K562 (cell line): Measurements from ENCODE around the gene KRTAP29-1. TPM values are rescaled to one million over a fixed set of nuclear protein-coding genes. Genes with fewer than 3 reads are reported as not detected.

Experiments
- CHAMP1 ChIP-seq: fragments of 450-650 bp; IDR thresholded peaks from 2 replicates; pipeline ENCODE4 v1.6.1; 2016; ENCODE audit warnings: mild to moderate bottlenecking
- E2F6 ChIP-seq, 2 experiments: IDR thresholded peaks; 2 replicates each; pipeline ENCODE4 v1.6.1; 2011; ENCODE audit warnings: borderline replicate concordance in 1 of 2, control low read depth in 1 of 2, low read depth in 1 of 2, low read length in 1 of 2, mild to moderate bottlenecking in 1 of 2, mixed read lengths in 1 of 2, moderate library complexity in 1 of 2; ENCODE audit not compliant: insufficient read depth in 1 of 2, insufficient read length in 1 of 2, poor library complexity in 1 of 2, severe bottlenecking in 1 of 2; ENCODE audit errors: extremely low read depth in 1 of 2
- FOSL1 ChIP-seq: fragments of 200-800 bp; sonication (Bioruptor generic); conservative IDR thresholded peaks from 2 replicates; pipeline ENCODE4 v1.6.1; 2016; ENCODE audit warnings: missing genetic modification characterization, missing compliant biosample characterization
- NCOA1 ChIP-seq: fragments of 450-650 bp; IDR thresholded peaks from 2 replicates; pipeline ENCODE4 v1.6.1; 2016; ENCODE audit warnings: low read depth
- ZBTB2 ChIP-seq: fragments of 450-650 bp; IDR thresholded peaks from 2 replicates; pipeline ENCODE4 v1.6.1; 2016; ENCODE audit warnings: antibody characterized with exemption
- polyA plus RNA-seq, 8 experiments: library from polyadenylated mRNA; depleted of rRNA in 4 of 8; stranded (reverse) in 5 of 8; unstranded in 3 of 8; fragments of >200 nt; fragmentation: Nextera tagmentation in 2 of 8; fragmentation: Illumina TruSeq in 1 of 8; extraction: Ambion mirVana in 2 of 8; extraction: Trizol in 1 of 8; gene quantifications; 2 replicates each; pipeline versions ENCODE4 v1.2.1 to v1.2.3, GENCODE V29; 2011 to 2014; ENCODE audit warnings: inconsistent platforms in 1 of 8, missing spikeins in 1 of 8
- total RNA-seq, 7 experiments: library from RNA; depleted of rRNA in 6 of 7; stranded (reverse); fragments of >200 nt in 6 of 7; fragmentation: Illumina TruSeq in 2 of 7; extraction: Trizol in 2 of 7; gene quantifications; 2 replicates each; pipeline versions ENCODE4 v1.2.1 to v1.2.3, GENCODE V29; 2011 to 2021; ENCODE audit warnings: low replicate concordance in 1 of 7
- TF ChIP-seq, protein P1 (sequence below): fragments of 200-800 bp; sonication (Bioruptor generic); IDR thresholded peaks from 2 replicates; pipeline ENCODE4 v1.6.1; 2016; ENCODE audit warnings: missing genetic modification characterization, missing compliant biosample characterization

Gene KRTAP29-1
- total and polyA plus RNA-seq, 9 of the 15 experiments (the other 6 are each of a cell fraction or from before 2014, with no cell fraction given), result not detected

- TF ChIP-seq, protein P1, sequence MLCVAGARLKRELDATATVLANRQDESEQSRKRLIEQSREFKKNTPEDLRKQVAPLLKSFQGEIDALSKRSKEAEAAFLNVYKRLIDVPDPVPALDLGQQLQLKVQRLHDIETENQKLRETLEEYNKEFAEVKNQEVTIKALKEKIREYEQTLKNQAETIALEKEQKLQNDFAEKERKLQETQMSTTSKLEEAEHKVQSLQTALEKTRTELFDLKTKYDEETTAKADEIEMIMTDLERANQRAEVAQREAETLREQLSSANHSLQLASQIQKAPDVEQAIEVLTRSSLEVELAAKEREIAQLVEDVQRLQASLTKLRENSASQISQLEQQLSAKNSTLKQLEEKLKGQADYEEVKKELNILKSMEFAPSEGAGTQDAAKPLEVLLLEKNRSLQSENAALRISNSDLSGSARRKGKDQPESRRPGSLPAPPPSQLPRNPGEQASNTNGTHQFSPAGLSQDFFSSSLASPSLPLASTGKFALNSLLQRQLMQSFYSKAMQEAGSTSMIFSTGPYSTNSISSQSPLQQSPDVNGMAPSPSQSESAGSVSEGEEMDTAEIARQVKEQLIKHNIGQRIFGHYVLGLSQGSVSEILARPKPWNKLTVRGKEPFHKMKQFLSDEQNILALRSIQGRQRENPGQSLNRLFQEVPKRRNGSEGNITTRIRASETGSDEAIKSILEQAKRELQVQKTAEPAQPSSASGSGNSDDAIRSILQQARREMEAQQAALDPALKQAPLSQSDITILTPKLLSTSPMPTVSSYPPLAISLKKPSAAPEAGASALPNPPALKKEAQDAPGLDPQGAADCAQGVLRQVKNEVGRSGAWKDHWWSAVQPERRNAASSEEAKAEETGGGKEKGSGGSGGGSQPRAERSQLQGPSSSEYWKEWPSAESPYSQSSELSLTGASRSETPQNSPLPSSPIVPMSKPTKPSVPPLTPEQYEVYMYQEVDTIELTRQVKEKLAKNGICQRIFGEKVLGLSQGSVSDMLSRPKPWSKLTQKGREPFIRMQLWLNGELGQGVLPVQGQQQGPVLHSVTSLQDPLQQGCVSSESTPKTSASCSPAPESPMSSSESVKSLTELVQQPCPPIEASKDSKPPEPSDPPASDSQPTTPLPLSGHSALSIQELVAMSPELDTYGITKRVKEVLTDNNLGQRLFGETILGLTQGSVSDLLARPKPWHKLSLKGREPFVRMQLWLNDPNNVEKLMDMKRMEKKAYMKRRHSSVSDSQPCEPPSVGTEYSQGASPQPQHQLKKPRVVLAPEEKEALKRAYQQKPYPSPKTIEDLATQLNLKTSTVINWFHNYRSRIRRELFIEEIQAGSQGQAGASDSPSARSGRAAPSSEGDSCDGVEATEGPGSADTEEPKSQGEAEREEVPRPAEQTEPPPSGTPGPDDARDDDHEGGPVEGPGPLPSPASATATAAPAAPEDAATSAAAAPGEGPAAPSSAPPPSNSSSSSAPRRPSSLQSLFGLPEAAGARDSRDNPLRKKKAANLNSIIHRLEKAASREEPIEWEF (CRISPR knock-in tag), result no peak
- TF ChIP-seq E2F6 (IDR thresholded peaks at IDR 0.05; ENCODE audit: borderline replicate concordance in 1 of 2, extremely low read depth in 1 of 2, insufficient read depth in 1 of 2, insufficient read length in 1 of 2, low read depth in 1 of 2, low read length in 1 of 2, poor library complexity in 1 of 2, severe bottlenecking in 1 of 2) (no peak), NCOA1 (no peak), ZBTB2 (no peak), FOSL1 (tag) (no peak), CHAMP1 (no peak)
Measured at GRCh38 chr17:41340494-41340893, 37.8 kb upstream of the KRTAP29-1 start (continued).
